H9 (cell line): Measurements from ENCODE around the gene IGDCC3. TPM values are rescaled to one million over a fixed set of nuclear protein-coding genes. Genes with fewer than 3 reads are reported as not detected.

Source experiments
- DNase-seq: peaks from one replicate; pipeline ENCODE4 v3.0.0-alpha.2; 2017
- H2AFZ ChIP-seq: one replicate; pipeline ENCODE4 v1.6.1; 2013; ENCODE audit warnings: mild to moderate bottlenecking, low read length, control low read depth, moderate library complexity
- H2AK5ac ChIP-seq: 2 replicates; pipeline ENCODE4 v1.6.1; 2013; ENCODE audit warnings: low read length, control low read depth, mixed read lengths; ENCODE audit not compliant: insufficient read length
- H2BK120ac ChIP-seq: one replicate; pipeline ENCODE4 v1.6.1; 2013; ENCODE audit warnings: low read depth, mild to moderate bottlenecking, low read length, control low read depth, inconsistent platforms; ENCODE audit not compliant: poor library complexity, severe bottlenecking
- H2BK12ac ChIP-seq: 2 replicates; pipeline ENCODE4 v1.6.1; 2013; ENCODE audit warnings: low read length, control low read depth, mixed read lengths, low read depth; ENCODE audit not compliant: insufficient read length
- H2BK15ac ChIP-seq: 2 replicates; pipeline ENCODE4 v1.6.1; 2013; ENCODE audit warnings: low read depth, low read length, control low read depth
- H2BK20ac ChIP-seq: one replicate; pipeline ENCODE4 v1.6.1; 2013; ENCODE audit warnings: low read depth, mild to moderate bottlenecking, low read length, control low read depth, inconsistent platforms; ENCODE audit not compliant: poor library complexity, severe bottlenecking
- H2BK5ac ChIP-seq: 2 replicates; pipeline ENCODE4 v1.6.1; 2013; ENCODE audit warnings: low read length, control low read depth, mixed read lengths; ENCODE audit not compliant: insufficient read length
- H3K14ac ChIP-seq: 2 replicates; pipeline ENCODE4 v1.6.1; 2013; ENCODE audit warnings: low read length, control low read depth; ENCODE audit not compliant: insufficient read depth
- H3K18ac ChIP-seq: 2 replicates; pipeline ENCODE4 v1.6.1; 2013; ENCODE audit warnings: low read depth, mild to moderate bottlenecking, mixed read lengths, low read length, control low read depth; ENCODE audit not compliant: insufficient read length
- H3K23ac ChIP-seq: 2 replicates; pipeline ENCODE4 v1.6.1; 2013; ENCODE audit warnings: low read length, control low read depth, mixed read lengths, low read depth; ENCODE audit not compliant: insufficient read length
- H3K23me2 ChIP-seq: 2 replicates; pipeline ENCODE4 v1.6.1; 2013; ENCODE audit warnings: low read depth, mild to moderate bottlenecking, mixed read lengths, low read length, control low read depth; ENCODE audit not compliant: insufficient read length, poor library complexity, severe bottlenecking
- H3K27ac ChIP-seq: 2 replicates; pipeline ENCODE4 v1.5.1; 2013; ENCODE audit warnings: low read length, control low read depth, mixed read lengths, low read depth; ENCODE audit not compliant: insufficient read length
- H3K27me3 ChIP-seq: 2 replicates; pipeline ENCODE4 v1.6.1; 2013; ENCODE audit warnings: low read length, control low read depth, inconsistent platforms; ENCODE audit not compliant: insufficient read depth
- H3K4ac ChIP-seq: 2 replicates; pipeline ENCODE4 v1.6.1; 2013; ENCODE audit warnings: low read depth, mild to moderate bottlenecking, control low read depth, inconsistent platforms, low read length, moderate library complexity
- H3K4me1 ChIP-seq: 2 replicates; pipeline ENCODE4 v1.6.1; 2013; ENCODE audit warnings: low read length, control low read depth, inconsistent platforms; ENCODE audit not compliant: insufficient read depth
- H3K4me2 ChIP-seq: 2 replicates; pipeline ENCODE4 v1.6.1; 2013; ENCODE audit warnings: low read length, control low read depth, mixed read lengths; ENCODE audit not compliant: insufficient read length, insufficient read depth
- H3K56ac ChIP-seq: 2 replicates; pipeline ENCODE4 v1.6.1; 2013; ENCODE audit warnings: low read depth, mild to moderate bottlenecking, mixed read lengths, low read length, control low read depth; ENCODE audit not compliant: insufficient read length
- H3K79me1 ChIP-seq: 2 replicates; pipeline ENCODE4 v1.6.1; 2013; ENCODE audit warnings: low read depth, mild to moderate bottlenecking, moderate library complexity, low read length, control low read depth, inconsistent platforms; ENCODE audit not compliant: insufficient read depth, poor library complexity, severe bottlenecking
- H3K79me2 ChIP-seq: 2 replicates; pipeline ENCODE4 v1.6.1; 2013; ENCODE audit warnings: low read length, control low read depth, inconsistent platforms; ENCODE audit not compliant: insufficient read depth
- H3K9ac ChIP-seq: 2 replicates; pipeline ENCODE4 v1.6.1; 2013; ENCODE audit warnings: low read length, control low read depth, mixed read lengths; ENCODE audit not compliant: insufficient read length; ENCODE audit errors: extremely low read depth
- H3K9me3 ChIP-seq: one replicate; pipeline ENCODE4 v1.6.1; 2013; ENCODE audit warnings: low read depth, low read length, inconsistent platforms; ENCODE audit not compliant: control insufficient read depth
- H3T11ph ChIP-seq: one replicate; pipeline ENCODE4 v1.6.1; 2013; ENCODE audit warnings: mild to moderate bottlenecking, low read length, control low read depth, inconsistent platforms
- H4K20me1 ChIP-seq: one replicate; pipeline ENCODE4 v1.6.1; 2013; ENCODE audit not compliant: control insufficient read depth, insufficient read length, insufficient read depth
- H4K5ac ChIP-seq: 2 replicates; pipeline ENCODE4 v1.6.1; 2013; ENCODE audit warnings: low read depth, mild to moderate bottlenecking, mixed read lengths, low read length, control low read depth; ENCODE audit not compliant: insufficient read length
- H4K8ac ChIP-seq: replicated peaks from 2 replicates; pipeline ENCODE4 v1.6.1; 2013; ENCODE audit warnings: low read length, control low read depth, mixed read lengths, low read depth; ENCODE audit not compliant: insufficient read length
- H4K91ac ChIP-seq: 2 replicates; pipeline ENCODE4 v1.6.1; 2013; ENCODE audit warnings: low read depth, mild to moderate bottlenecking, moderate library complexity, mixed read lengths, low read length, control low read depth; ENCODE audit not compliant: insufficient read length
- H3K27ac Mint-ChIP-seq, 3 experiments: 2 replicates in 2 of 3; 3 replicates in 1 of 3; pipeline ENCODE4 v1.8.0; 2020 to 2021; ENCODE audit warnings: mixed read lengths in 3 of 3, mild to moderate bottlenecking in 1 of 3, moderate library complexity in 1 of 3
- H3K27me3 Mint-ChIP-seq: 2 replicates; pipeline ENCODE4 v1.8.0; 2021; ENCODE audit warnings: low read depth, mild to moderate bottlenecking, moderate library complexity, mixed read lengths
- H3K36me3 Mint-ChIP-seq, 3 experiments: 2 replicates in 2 of 3; 3 replicates in 1 of 3; pipeline ENCODE4 v1.8.0; 2020 to 2021; ENCODE audit warnings: low read depth in 3 of 3, mixed read lengths in 3 of 3; ENCODE audit not compliant: insufficient read depth in 1 of 3
- H3K4me1 Mint-ChIP-seq, 2 experiments: 2 replicates each; pipeline ENCODE4 v1.8.0; 2020; ENCODE audit warnings: mixed read lengths in 2 of 2
- H3K4me3 Mint-ChIP-seq, 2 experiments: 2 replicates in 1 of 2; 3 replicates in 1 of 2; pipeline ENCODE4 v1.8.0; 2020 to 2021; ENCODE audit warnings: mild to moderate bottlenecking in 2 of 2, mixed read lengths in 2 of 2, moderate library complexity in 1 of 2
- H3K9me3 Mint-ChIP-seq, 2 experiments: 2 replicates in 1 of 2; 3 replicates in 1 of 2; pipeline ENCODE4 v1.8.0; 2020; ENCODE audit warnings: mild to moderate bottlenecking in 2 of 2, mixed read lengths in 2 of 2, moderate library complexity in 1 of 2
- WGBS: extraction: QIAGEN DNeasy Blood & Tissue Kit; methylation state at CpG from one replicate; pipeline ENCODE4 v1.1.7; 2013; ENCODE audit warnings: missing lambda C conversion rate, low lambda C conversion rate, mixed read lengths; ENCODE audit not compliant: insufficient read length; ENCODE audit errors: extremely low coverage; 5-methylcytosine and 5-hydroxymethylcytosine counted together
- total RNA-seq: library from RNA; stranded (reverse); gene quantifications from 2 replicates; pipeline ENCODE4 v1.2.1, GENCODE V29; 2021
- TF ChIP-seq, protein P1 (sequence below): fragments of 200-600 bp; sonication (generic); conservative IDR thresholded peaks from 3 replicates; pipeline ENCODE4 v1.8.0; 2021; ENCODE audit warnings: antibody characterized with exemption, mild to moderate bottlenecking

Gene IGDCC3
- total RNA-seq, 1 experiment from 2014 or later, result 18.9 TPM

DNA sequence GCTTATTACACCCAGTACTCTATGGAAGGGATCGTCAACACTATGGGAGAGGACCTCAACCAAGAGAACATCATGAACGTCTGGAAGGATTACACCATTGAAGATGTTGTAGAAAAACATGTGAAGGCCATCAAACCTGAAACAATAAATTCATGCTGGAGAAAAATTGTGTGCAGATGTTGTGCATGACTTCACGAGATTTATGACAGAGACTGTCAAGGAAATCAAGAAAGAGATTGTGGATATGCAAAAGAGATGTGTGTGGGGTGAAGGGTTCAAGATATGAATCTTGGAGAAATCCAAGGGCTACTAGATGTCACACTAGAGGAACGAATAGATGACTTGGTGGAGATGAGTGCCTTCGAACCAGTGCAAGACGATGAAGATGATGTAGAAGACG, 87.6 kb downstream of the IGDCC3 start:
- no peak overlapping the region for H3K14ac ChIP-seq
- H3K36me3 Mint-ChIP-seq, result no peaks in the 10 kb centered on the region
- no peak overlapping the region for H2BK20ac ChIP-seq
- H2AK5ac ChIP-seq, result no peak overlapping the region
- H3K4me2 ChIP-seq, result no peak overlapping the region
- H4K91ac ChIP-seq, result no peak overlapping the region
- H3K9me3 Mint-ChIP-seq, result no peaks in the 10 kb centered on the region; a peak in 1 of 5 replicates
- no peaks in the 10 kb centered on the region for H3K9me3 ChIP-seq
- no peak for DNase-seq
- H3K4me3 Mint-ChIP-seq, result no peak overlapping the region
- H2BK5ac ChIP-seq, result no peak overlapping the region
- H3T11ph ChIP-seq, result no peak overlapping the region
- no peak overlapping the region for H2BK15ac ChIP-seq
- no peaks in the 10 kb centered on the region for H3K79me1 ChIP-seq
- peaks cover 2% of the 10 kb centered on the region; the same call in 1 of the 2 replicates for H3K4me1 ChIP-seq
- no peak overlapping the region for H3K9ac ChIP-seq
- no peak overlapping the region for H2BK120ac ChIP-seq
- peaks cover 11% of the 10 kb centered on the region for H3K23me2 ChIP-seq
- no peak overlapping the region for H2BK12ac ChIP-seq
- H3K23ac ChIP-seq, result no peak overlapping the region
- no peaks in the 10 kb centered on the region for H3K79me2 ChIP-seq
- WGBS, result no CpG with 5 or more reads among the region's 7 CpGs
- H3K4ac ChIP-seq, result no peak overlapping the region
- H4K5ac ChIP-seq, result no peak overlapping the region
- no peak overlapping the region for H3K27ac ChIP-seq
- H3K27ac Mint-ChIP-seq, result no peak overlapping the region
- no peak overlapping the region for H4K8ac ChIP-seq
- peaks cover 17 to 20% of the 10 kb centered on the region in 2 experiments for H3K4me1 Mint-ChIP-seq
- TF ChIP-seq, protein P1, sequence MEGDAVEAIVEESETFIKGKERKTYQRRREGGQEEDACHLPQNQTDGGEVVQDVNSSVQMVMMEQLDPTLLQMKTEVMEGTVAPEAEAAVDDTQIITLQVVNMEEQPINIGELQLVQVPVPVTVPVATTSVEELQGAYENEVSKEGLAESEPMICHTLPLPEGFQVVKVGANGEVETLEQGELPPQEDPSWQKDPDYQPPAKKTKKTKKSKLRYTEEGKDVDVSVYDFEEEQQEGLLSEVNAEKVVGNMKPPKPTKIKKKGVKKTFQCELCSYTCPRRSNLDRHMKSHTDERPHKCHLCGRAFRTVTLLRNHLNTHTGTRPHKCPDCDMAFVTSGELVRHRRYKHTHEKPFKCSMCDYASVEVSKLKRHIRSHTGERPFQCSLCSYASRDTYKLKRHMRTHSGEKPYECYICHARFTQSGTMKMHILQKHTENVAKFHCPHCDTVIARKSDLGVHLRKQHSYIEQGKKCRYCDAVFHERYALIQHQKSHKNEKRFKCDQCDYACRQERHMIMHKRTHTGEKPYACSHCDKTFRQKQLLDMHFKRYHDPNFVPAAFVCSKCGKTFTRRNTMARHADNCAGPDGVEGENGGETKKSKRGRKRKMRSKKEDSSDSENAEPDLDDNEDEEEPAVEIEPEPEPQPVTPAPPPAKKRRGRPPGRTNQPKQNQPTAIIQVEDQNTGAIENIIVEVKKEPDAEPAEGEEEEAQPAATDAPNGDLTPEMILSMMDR, result no peak
- peaks cover 13% of the 10 kb centered on the region for H3K27me3 Mint-ChIP-seq
- no peaks in the 10 kb centered on the region for H4K20me1 ChIP-seq
- no peak overlapping the region for H3K56ac ChIP-seq
- H3K27me3 ChIP-seq, result 0 out of 2 replicates have a peak, but pooled peaks cover 2% of the 10 kb centered on the region
- no peak overlapping the region for H3K18ac ChIP-seq
- H2AFZ ChIP-seq, result no peak overlapping the region
